GM21526 (cell line): Measurements from ENCODE around the gene TLK2.
"Not testable (repeated sequence)": the region's sequence is repeated elsewhere in the genome, so short reads cannot be mapped to it uniquely, and the experiment has no call there.

Experiments used
- ATAC-seq: cut with Tn5 transposase; IDR thresholded peaks from one replicate; pipeline ENCODE4 v1.9.1; 2021; ENCODE audit warnings: moderate library complexity; ENCODE audit not compliant: unreplicated experiment, low FRiP score

The TLK2 gene

DNA sequence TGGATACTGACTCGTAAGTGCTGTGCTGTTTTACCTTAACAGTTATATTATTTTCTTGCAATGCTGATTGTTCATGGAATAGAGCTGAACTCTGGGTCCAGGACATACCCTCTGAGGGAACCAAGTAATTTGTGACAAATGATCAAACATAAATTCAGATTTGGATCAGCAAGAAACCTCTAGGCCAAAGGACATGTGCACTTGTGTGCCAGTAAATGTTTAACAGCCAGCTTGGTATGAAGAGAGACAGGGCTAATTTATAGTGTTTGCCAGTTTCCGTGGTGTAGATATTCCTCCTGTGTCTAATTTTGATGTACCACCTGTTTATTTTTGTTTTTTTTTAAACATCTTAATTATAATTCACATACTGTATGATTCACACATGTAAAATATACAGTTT lies 118.0 kb downstream of the TLK2 start:
- no peak for ATAC-seq

DNA sequence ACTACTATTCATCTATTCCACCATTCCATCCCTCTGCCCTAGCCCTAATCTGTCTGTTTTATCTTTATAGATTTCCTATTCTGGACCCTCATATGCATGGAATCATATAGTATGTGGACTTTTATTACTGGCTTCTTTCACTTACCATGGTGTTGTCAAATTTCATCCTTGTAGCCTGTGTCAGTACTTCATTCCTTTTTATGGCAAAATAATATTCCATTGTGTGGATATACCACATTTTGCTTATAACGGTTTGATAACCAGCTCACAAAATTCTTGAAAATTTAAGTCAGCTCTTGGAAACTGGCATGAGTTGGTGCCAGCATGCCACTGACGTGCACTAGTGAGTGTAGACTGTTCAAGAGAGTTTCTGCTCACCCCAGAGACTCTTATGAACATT lies 118.5 kb downstream of the TLK2 start:
- ATAC-seq = no peak

DNA sequence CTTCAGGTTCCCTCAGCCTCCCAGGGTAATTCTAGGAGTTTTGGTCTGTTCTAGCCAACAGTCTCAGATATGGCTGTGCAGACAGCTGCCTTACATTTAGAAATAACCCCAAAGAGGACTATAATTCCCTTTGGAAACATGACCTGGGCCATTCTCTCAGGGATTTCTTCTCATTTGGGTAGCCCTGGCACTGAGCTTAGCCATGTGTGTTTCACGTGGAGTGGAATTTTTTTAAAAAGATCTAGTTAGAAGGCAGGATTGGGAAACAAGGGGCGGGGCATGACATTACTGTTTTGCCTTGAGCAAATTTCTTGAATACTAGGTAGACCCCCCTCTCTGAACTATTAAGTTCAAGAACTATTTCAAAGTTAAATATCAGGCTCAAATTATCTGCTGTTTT lies 119.3 kb downstream of the TLK2 start:
- ATAC-seq = no peak

DNA sequence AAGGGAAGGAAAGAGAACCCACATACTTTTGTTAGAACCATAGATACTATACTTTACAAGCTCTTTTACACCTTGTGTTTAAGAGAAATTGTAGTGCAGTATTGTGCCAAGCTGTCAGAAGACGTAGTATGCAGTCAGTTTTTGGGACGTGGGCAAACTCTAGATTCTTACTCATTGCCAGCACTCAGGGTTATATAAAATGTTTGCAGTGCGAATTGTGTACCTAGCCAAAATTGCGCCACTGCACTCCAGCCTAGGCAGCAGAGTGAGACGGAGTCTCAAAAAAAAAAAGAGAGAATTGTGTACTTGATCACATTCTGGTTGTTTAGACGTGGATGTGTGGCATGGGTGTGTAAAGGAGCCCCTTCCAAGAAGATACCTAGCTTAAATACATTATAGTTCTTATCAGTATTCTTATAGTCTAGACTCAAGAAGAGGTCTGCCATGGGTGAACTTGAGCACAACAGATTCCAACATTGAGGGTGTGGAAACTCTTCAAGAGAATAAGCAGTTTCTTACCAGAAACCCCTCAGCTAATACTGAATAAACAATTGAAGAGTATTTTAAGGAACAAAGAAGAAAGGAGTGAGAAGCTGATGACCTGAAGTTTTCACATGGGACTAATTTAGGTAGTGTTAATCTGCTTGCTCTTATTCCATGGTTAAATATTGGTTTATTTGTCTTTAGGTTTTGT lies 121.5 kb downstream of the TLK2 start:
- no peak for ATAC-seq

- ATAC-seq = no peak
Observed at GRCh38 chr17:62600805-62601204, 122.2 kb downstream of the TLK2 start.

- ATAC-seq = no peak
Observed at GRCh38 chr17:62601471-62601870, 122.8 kb downstream of the TLK2 start.

DNA sequence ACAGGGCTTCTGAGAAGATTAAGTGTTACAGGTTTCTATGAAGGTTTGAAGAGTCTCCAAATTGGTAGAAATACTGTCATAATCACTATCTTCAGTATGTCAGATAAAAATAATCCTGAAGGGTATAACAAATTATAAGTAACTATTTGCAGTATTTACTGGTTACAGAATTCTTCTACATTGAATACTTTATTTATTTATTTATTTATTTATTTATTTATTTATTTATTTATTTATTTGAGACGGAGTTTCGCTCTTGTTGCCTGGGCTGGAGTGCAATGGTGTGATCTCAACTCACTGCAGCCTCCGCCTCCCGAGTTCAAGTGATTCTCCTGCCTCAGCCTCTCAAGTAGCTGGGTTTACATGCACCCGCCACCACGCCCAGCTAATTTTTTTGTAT lies 125.2 kb downstream of the TLK2 start:
- ATAC-seq = not testable (repeated sequence)

GRCh38 chr17:62605588-62605987 lies 127.0 kb downstream of the TLK2 start:
- no peak for ATAC-seq

DNA sequence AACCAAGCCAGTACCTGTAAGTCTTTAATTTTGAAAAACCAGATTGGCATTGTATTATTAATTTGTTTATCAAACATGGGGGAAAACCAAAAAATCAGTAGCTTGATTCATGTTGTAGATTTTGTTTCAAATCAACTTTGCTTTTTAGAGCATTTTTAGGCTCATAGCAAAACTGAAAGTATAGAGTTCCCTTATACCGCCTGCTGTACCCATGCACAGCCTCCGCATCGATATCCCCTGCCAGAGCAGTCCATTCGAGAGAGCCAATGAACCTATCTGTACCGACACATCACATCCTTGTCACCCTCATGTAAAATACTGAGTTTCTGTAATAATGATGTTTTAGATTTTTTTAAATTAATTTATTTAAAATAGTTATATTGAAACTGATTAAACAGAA lies 132.7 kb downstream of the TLK2 start:
- peak; percentile 71 for ATAC-seq

- peak; percentile 28 for ATAC-seq
Observed at GRCh38 chr17:62611728-62612127, 133.1 kb downstream of the TLK2 start.

- not testable (repeated sequence) for ATAC-seq
Observed at GRCh38 chr17:62612289-62612688, 133.7 kb downstream of the TLK2 start.

DNA sequence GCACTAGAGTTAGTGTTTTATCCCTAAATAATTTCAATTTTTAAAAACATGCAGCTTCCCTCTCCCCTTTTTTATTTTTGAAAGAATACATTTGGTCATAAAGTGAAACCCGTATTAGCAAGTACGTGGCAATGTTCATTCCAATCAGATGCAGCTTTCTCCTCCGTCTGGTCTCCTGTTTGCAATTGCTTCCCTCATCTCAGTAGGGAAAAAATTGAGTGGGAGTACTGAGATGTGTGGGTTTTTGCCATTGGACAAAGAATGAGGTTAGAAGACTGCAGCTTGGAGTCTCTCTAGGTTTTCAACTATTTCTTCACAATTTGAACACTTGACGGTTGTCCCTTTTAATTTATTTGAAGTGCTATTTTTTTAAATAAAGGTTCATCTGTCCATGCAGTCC lies 134.5 kb downstream of the TLK2 start:
- not testable (repeated sequence) for ATAC-seq

GRCh38 chr17:62614142-62614541 lies 135.5 kb downstream of the TLK2 start:
- no peak for ATAC-seq

GRCh38 chr17:62615503-62615902 lies 136.9 kb downstream of the TLK2 start:
- ATAC-seq = no peak

- no peak for ATAC-seq
Observed at GRCh38 chr17:62616993-62617893, 138.6 kb downstream of the TLK2 start.

DNA sequence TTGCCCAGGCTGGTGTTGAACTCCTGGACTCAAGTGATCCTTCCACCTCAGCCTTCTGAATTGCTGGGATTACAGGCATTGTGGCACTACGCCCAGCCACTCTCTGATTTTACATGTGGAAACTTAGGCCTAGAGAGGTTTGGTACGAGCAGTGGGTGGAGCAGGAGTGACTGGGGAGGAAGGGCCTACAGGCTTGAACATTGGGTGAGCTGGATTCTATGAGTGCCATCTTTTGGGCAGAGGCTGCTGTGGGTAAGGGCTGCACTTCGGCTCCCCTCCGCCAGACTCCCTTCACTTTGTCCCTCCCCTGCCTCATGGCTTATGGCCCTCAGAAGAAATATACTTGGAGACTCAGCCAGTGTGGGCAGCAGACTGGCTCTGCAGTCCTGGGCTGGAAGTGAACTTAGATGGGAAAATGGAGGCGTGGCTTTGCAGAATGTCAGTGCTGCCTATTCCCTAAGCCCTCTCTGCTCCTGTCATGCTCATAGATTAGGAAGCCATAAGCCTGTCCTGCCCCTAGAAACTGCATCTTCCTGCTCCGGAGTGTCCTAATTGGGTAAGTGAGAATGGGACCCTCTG lies 139.4 kb downstream of the TLK2 start:
- ATAC-seq = no peak

DNA sequence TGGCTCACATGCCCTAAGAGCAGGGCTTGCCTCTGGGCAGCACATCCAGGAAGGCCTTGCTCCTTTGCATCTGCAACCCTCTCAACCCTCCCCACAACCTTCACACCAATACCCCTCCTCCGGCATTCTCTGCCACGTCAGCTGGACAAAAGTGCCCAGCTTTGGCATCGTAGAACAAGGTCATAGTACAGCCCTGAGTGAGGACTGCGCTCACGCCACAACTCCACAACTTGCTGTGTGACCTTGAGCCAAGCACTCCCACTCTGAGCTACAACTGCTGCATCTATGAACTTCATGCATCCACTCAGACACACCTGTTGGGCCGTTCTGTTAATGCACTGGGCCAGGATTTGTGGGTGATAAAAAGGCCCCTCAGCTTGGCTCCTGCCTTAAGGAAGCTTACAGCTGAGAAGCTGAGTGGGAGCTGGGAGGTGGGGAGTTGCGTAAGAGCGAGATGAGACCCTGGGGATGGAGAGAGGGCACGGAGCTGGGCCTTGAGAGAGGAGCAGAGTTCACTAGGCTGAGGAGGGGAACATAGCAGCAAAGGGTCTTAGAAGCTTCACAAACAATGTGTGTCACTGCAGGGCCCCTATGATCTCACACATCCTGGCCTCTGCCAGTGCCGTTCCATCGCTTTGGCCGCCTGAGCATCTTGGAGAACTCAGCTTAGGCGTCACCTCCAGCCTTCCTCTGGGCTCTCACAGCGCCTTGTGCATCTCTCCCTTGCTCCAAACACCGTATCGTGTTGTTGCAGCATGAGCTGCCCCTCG lies 140.2 kb downstream of the TLK2 start:
- no peak for ATAC-seq

DNA sequence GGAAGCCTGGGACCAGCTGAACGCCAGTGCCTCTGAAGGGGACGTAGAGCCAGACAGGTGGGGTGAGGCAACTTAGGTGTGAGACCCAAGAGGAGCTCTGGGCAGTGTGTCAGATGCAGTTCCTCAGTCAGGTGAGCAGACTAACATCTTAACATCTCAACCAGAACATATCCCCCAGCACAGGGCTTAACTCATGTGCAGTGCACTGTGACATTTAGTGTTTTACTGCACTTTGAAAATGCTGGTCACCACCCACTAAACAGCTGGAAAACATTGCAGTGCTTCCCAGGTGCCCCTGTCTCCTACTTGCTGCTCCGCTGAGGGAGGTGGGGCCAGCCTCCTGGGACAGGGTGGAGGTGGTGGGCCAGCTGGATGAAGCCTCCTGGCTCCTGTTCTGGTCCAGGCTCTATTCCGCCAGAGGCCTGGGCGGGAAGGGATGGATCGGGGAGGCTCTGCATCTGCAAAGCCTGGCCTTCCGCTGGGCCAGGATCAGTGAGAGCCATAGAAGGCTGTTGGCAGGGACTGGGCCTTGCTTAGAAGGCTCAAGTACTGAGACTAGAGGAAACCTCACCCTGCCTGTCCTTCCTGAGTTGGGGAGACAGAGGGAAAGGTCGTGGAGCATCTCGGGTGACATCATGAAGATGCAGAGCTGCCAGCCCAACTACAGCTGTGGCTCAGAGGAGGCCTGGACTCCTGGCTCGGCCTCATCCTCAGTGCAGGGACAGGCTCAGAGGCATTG lies 141.0 kb downstream of the TLK2 start:
- no peak for ATAC-seq

DNA sequence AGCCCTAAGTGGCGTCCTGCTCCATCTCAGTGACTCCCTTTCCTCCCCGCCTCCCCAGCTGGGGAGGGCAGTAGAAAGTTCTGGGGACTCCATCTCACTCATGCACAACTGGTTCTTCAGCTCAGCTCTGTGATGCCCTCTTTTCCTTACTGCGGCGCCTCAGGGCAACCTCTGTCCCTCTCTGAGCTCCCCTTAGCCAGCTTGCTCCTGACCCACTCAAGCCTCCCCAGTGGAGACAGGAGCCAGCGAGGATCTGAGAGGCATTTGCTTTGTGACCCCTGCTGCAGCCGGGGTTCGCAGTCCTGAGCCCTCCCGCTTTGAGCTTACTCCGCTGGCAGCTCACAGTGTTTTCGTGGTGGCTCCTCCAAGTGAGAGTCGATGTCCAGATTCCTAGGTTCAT lies 142.6 kb downstream of the TLK2 start:
- no peak for ATAC-seq
